ENCODE data around the gene CFL1.
A peak's percentile ranks its signal among the peaks of the same experiment; 100 is the strongest.

CFL1 gene

DNA sequence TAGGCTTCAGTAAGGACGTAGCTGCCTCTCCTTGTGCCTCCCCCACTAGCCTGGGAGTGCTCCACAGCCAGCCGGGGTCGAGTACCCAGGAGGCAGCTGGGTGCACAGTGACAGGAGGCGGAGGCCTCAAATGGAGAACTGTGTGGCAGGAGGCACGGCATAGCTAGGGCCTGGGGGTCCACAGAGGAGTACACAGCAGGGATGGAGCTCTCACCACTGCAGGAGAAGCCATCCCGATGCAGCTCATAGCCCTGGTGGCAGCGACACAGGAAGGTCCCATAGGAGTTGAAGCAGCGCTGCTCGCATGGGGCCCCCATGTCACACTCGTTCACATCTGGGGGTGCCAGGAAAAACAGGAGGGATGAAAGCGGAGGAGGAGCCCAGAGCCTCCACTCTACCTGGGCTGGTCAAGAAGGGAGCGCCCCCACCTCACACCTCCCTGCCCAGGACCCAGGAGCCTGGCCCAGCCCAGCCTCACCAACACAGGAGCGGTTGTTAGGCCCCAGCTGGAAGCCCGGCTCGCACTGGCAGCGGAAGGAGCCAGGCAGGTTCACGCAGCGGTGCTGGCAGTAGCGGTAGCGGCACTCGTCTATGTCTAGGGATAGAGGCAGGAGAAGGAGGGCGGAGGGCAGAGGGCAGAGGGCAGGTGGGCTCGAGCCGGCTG is 11.8 kb upstream of the CFL1 start:
- Histone ChIP-seq H3K9me3 (no peaks in the 10 kb centered on the region), H3K27me3 (ENCODE audit: low read depth) (no peaks in the 10 kb centered on the region), H3K4me1 (peaks cover 5% of the 10 kb centered on the region), H3K4me3 (no peak overlapping the region), H3K36me3 (replicated peaks) (peaks cover 24% of the 10 kb centered on the region)
- in situ Hi-C loops (cut with MboI; ENCODE audit: low sequenced_read_pairs) = no loop called here
- DNase-seq (ENCODE audit: low spot score in 2 of 2) = no peak

DNA sequence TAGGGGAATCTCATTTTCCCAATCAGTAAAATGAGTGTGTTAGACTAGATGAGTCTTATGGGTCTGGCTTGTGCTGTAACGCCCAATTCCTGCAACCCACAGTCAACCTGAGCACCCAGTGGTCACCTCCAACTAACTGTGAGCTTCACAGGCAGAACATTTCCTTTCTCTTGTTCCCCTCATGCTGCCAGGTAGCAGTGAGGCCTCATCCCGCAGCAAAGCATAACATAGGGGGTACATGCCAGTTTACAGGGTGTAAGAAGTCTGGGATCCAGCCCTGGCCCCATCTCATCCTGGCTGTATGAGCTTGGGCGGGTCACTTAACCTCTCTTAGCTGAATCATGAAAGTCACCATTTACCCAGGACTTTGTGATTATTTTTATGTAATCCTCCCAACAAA is 10.9 kb upstream of the CFL1 start:
- Histone ChIP-seq H3K27me3 (ENCODE audit: low read depth) (no peaks in the 10 kb centered on the region), H3K9me3 (no peaks in the 10 kb centered on the region), H3K4me3 (no peak overlapping the region), H3K4me1 (peaks cover 5% of the 10 kb centered on the region), H3K36me3 (replicated peaks) (peaks cover 33% of the 10 kb centered on the region)
- DNase-seq (ENCODE audit: low spot score in 2 of 2) = no peak
- in situ Hi-C loops (cut with MboI; ENCODE audit: low sequenced_read_pairs) = no loop called here

DNA sequence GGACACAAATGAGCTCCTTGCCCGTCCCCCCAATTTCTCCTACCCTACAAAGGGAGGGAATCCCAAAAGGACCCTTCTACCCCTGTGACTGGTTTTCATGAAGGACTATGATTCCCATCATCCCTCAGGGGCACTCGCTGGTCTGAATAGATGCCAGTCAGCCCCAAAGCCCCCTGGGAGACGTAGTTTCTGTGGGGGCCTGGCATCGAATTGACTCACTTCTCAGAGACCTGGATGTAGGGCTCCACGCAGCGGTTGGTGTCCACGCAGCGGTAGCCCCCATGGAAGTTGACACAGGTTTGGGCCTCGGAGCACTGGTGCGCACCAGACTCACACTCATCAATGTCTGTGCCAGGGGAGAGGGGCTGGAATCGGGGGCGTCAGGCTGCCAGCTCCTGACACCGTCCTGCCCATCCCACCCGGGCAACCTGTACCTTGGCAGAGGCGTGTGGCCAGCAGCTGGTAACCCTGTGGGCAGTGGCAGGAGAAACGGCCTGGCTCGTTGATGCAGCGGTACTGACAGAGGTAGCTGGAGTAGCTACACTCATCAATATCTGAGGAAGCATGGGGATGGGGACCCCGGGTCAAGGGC is 10.2 kb upstream of the CFL1 start:
- Histone ChIP-seq H3K27me3 (ENCODE audit: low read depth) (no peaks in the 10 kb centered on the region), H3K9me3 (no peaks in the 10 kb centered on the region), H3K4me1 (peaks cover 1% of the 10 kb centered on the region; the same call in 1 of the 2 replicates), H3K4me3 (no peak overlapping the region), H3K36me3 (replicated peaks) (peaks cover 39% of the 10 kb centered on the region)
- in situ Hi-C loops (cut with MboI; ENCODE audit: low sequenced_read_pairs) = no loop called here
- peak in 1 of 2 experiments; percentile 54 for DNase-seq (ENCODE audit: low spot score in 2 of 2)

DNA sequence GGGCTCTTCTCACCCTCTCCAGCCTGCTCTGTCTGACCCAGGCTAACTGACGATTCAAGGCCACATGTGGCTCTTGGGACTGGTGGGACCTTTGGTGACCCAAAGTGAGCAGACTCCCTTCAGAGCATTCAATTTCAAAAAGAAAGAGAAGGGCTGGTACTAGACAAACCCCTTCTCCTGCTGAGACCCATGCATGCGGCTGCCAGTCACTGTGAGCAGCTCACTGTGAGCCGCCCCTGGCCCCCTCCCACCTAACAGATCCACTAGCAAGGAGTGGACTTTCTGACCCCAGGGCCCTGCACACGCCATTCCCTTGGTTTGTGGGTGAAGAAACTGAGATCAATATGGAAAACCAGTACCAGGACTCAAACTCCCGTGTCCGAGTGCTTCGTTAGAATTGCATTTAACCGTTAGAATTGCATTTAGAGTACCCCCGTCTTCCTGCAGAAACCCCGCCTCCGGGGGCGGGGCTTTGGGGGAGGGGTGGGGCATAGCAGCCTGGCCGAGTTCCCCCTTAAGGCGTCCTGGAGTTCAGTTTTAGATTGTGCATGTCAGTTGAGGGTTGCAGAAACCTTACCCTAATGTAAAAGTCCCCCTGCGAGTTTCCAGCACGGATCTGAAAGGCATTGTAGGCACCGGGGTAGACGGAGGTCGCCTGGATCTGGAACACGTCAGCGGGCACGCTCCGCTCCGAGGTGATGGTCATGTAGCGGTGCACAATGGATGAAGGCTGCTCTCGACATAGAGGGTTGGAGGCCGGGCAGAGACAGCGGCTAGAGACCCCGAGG is 9.5 kb upstream of the CFL1 start:
- H3K27me3 ChIP-seq (ENCODE audit: low read depth) = no peaks in the 10 kb centered on the region
- H3K4me3 ChIP-seq = no peak overlapping the region
- no peaks in the 10 kb centered on the region for H3K4me1 ChIP-seq
- in situ Hi-C loops (cut with MboI; ENCODE audit: low sequenced_read_pairs) = no loop called here
- peak in 1 of 2 experiments; percentile 52 for DNase-seq (ENCODE audit: low spot score in 2 of 2)
- peaks cover 46% of the 10 kb centered on the region for H3K36me3 ChIP-seq (replicated peaks)
- H3K9me3 ChIP-seq = no peaks in the 10 kb centered on the region

DNA sequence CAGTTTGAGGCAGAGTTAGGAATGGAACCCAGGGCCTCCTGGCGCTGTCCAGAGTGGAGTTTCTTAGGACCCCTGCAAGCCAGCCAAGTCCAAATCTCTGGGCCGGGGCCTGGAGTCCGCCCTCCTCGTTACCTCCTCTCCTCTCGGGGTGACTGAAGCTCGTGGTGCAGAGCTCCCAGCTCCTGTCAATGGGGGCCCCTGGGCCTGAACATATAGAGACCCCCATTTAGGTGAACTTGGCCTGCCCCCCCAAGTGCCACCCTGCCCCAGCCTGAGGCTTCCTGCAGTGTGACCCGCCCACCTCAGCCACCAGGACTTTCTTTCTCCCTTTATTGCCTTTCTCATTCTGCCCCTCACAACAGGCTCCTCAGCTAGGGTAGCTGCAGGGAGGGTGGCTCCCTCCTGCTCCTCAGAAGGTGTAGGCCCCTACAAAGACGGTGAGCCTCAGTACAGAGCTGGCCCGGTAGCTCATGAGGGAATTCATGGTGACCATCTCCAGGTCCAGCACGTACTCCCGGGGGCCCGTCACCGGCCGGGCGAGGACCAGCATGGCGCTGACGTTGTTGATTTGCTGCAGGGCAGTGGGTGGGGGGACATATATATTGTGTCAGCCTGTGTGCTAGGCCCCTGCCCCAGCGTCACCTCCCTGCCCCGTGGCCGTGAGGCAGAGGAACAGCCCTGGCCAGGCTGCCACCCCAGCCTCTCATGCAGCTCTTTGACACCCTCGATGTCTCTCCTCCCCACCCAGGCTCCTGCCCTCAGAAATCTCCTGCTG is 8.7 kb upstream of the CFL1 start:
- H3K36me3 ChIP-seq (replicated peaks) = peaks cover 53% of the 10 kb centered on the region
- in situ Hi-C loops (cut with MboI; ENCODE audit: low sequenced_read_pairs) = no loop called here
- no peaks in the 10 kb centered on the region for H3K4me1 ChIP-seq
- no peak overlapping the region for H3K4me3 ChIP-seq
- no peak for DNase-seq (ENCODE audit: low spot score in 2 of 2)
- H3K9me3 ChIP-seq = no peaks in the 10 kb centered on the region
- no peaks in the 10 kb centered on the region for H3K27me3 ChIP-seq (ENCODE audit: low read depth)

DNA sequence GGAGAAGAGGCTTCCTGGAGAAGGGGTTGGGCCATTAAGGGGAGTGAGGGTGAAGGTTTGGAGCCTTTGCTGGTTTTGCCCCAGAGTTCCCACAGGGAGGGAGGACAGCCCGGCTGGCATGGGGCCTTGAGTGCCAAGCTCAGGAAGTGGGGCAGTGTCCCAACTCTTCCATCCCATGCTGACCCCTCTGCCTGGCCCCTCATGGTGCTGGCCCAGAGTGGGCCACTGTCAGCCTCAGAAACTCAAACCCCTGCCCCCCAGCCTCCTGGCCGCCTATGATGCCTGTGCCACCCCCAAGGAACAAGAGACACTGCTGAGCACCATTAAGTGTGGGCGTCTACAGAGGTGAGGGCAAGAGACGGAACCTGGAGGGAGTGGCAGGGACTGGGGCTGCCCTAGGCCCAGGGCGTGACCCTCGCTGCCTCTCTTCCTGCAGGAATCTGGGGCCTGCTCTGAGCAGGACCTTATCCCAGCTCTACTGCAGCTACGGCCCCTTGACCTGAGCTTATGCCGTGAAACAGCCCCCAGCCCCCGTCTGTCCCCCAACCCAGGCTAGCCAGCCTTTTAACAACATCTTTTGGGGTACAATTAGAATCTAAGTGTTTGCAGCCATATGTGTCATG is 7.7 kb upstream of the CFL1 start:
- Histone ChIP-seq H3K4me1 (no peaks in the 10 kb centered on the region), H3K36me3 (replicated peaks) (peaks cover 56% of the 10 kb centered on the region), H3K27me3 (ENCODE audit: low read depth) (no peaks in the 10 kb centered on the region), H3K4me3 (no peak overlapping the region), H3K9me3 (no peaks in the 10 kb centered on the region)
- DNase-seq (ENCODE audit: low spot score in 2 of 2) = no peak
- in situ Hi-C loops (cut with MboI; ENCODE audit: low sequenced_read_pairs) = no loop called here

DNA sequence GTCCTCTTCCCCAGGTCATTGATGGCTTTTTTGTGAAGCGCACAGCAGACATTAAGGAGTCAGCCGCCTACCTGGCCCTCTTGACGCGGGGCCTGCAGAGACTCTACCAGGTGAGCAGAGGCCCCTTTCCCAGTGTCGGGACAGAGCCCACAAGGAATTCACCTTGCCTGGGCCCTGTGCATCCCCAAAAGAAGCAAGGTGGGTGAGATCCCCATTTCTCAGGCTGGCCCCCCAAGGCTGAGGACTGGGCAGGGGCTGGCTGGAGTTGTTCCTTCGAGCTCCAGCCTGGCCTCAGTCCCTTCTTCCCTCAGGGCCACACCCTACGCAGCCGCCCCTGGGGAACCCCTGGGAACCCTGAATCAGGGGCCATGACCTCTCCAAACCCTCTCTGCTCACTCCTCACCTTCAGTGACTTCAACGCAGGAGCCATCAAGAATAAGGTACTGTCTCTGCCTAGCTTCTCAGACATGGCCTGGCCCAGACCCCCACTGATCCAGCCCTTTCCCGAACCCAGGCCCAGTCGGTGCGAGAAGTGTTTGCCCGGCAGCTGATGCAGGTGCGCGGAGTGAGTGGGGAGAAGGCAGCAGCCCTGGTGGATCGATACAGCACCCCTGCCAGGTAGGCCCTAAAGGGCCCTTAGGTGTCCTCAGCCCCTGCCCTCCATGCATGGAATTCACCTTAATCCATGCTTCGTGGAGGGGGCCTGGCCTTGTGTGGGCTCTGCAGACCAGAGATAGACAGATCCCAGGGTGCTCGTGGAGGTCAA is 6.9 kb upstream of the CFL1 start:
- H3K36me3 ChIP-seq (replicated peaks) = peaks cover 58% of the 10 kb centered on the region

DNA sequence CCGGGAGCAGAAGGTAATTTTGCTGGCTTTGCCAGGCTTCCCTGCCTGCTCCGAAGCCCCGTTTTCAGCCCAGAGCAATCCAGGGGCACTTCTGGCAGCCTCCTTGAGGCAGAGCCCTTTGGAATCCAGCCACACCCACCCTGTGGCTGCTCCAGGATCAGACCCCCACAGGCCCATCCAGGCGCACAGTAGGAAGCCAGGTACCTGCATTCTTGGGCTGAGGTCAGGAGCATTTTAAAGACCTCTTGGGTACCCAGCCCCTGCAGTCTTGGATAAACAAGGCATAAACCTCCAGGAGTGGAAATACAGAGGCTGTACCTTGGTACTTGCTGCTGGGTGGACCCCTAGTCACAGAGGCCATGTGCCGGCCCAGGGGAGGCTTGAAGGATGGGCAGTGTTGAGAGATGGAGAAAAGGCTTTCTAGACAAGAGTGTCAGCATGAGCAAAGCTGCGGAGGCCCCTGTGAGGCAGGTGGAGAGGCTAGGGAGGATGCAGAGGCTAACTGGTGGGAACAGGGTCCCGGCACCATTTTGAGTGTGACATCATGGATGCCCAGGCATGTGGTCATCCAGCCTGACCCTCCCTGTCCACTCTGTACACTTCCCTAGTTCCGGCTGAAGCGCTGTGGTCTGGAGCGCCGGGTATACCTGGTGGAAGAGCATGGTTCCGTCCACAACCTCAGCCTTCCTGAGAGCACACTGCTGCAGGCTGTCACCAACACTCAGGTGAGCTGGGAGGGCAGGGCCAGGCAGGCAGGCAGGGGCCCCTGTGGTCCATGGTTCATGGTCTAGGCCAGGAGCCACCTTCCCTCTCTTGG is 6.1 kb upstream of the CFL1 start:
- DNase-seq (ENCODE audit: low spot score in 2 of 2) = no peak
- H3K9me3 ChIP-seq = no peaks in the 10 kb centered on the region
- H3K4me1 ChIP-seq = peaks cover 5% of the 10 kb centered on the region; the same call in 1 of the 2 replicates
- no peaks in the 10 kb centered on the region for H3K27me3 ChIP-seq (ENCODE audit: low read depth)
- in situ Hi-C loops (cut with MboI; ENCODE audit: low sequenced_read_pairs) = no loop called here
- peaks cover 58% of the 10 kb centered on the region for H3K36me3 ChIP-seq (replicated peaks)
- no peak overlapping the region for H3K4me3 ChIP-seq

More for the DNA sequence above, 6.9 kb upstream of the CFL1 start:
- H3K9me3 ChIP-seq = no peaks in the 10 kb centered on the region
- H3K27me3 ChIP-seq (ENCODE audit: low read depth) = no peaks in the 10 kb centered on the region
- no peak for DNase-seq (ENCODE audit: low spot score in 2 of 2)
- H3K4me3 ChIP-seq = no peak overlapping the region
- H3K4me1 ChIP-seq = peaks cover 2% of the 10 kb centered on the region; the same call in 1 of the 2 replicates
- in situ Hi-C loops (cut with MboI; ENCODE audit: low sequenced_read_pairs) = no loop called here

DNA sequence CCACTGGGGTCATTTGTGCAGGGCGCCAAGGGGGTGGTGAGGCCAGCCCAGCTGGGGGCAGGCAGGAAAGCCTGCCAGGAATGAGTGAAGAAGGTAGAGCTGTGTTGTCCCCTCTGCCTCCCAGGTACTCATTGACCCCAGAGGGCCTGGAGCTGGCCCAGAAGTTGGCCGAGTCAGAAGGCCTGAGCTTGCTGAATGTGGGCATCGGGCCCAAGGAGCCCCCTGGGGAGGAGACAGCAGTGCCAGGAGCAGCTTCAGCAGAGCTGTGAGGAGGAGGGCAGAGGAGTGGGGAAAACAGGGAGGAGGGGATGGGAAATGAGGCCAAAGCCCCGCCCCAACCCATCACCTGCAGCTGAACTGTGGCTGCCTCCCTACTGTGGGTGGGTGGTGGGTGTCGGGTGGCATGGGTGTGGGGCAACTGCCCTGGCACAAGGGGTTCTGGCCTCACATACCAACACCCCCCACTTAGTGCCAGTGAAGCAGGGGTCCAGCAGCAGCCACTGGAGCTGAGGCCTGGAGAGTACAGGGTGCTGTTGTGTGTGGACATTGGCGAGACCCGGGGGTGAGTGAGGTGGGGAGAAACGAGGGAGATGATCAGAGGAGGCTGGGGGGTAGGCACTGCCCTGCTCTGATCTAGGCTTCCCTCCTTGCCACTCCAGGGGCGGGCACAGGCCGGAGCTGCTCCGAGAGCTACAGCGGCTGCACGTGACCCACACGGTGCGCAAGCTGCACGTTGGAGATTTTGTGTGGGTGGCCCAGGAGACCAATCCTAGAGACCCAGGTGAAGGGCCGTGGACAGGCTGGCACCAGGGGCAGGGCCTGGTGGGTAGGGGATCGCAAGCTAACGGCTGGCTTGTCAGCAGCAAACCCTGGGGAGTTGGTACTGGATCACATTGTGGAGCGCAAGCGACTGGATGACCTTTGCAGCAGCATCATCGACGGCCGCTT is 5.2 kb upstream of the CFL1 start:
- Histone ChIP-seq H3K4me3 (no peak overlapping the region), H3K4me1 (peaks cover 5% of the 10 kb centered on the region; the same call in 1 of the 2 replicates), H3K9me3 (no peaks in the 10 kb centered on the region), H3K27me3 (ENCODE audit: low read depth) (no peaks in the 10 kb centered on the region), H3K36me3 (replicated peaks) (peaks cover 57% of the 10 kb centered on the region)
- in situ Hi-C loops (cut with MboI; ENCODE audit: low sequenced_read_pairs) = no loop called here
- peak in 1 of 2 experiments; percentile 4 for DNase-seq (ENCODE audit: low spot score in 2 of 2)

DNA sequence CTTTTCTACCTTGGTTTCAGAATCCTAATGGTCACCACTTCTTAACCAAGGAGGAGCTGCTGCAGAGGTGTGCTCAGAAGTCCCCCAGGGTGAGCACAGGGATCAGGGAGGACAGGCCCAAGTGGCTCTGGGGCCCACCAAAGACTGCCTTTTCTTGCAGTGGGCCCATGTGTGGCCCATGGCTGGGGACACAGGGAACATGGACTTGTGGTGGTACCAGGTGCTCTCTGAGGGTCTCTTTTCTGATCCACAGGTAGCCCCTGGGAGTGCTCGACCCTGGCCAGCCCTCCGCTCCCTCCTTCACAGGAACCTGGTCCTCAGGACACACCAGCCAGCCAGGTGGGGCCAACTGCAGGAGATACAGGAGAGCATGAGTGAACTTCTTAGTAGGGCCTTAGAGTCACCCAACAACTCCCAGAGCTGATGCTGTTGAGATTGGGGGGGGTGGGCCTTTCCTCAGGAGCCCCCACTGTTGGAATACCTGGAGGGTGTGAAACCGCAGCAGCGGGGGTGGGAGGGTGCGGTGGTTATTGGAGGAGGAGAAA is 4.3 kb upstream of the CFL1 start:
- Histone ChIP-seq H3K27me3 (ENCODE audit: low read depth) (no peaks in the 10 kb centered on the region), H3K4me3 (no peak overlapping the region), H3K9me3 (no peaks in the 10 kb centered on the region), H3K36me3 (replicated peaks) (peaks cover 56% of the 10 kb centered on the region), H3K4me1 (peaks cover 5% of the 10 kb centered on the region; the same call in 1 of the 2 replicates)
- in situ Hi-C loops (cut with MboI; ENCODE audit: low sequenced_read_pairs) = no loop called here
- DNase-seq (ENCODE audit: low spot score in 2 of 2) = peak in 1 of 2 experiments; percentile 9

DNA sequence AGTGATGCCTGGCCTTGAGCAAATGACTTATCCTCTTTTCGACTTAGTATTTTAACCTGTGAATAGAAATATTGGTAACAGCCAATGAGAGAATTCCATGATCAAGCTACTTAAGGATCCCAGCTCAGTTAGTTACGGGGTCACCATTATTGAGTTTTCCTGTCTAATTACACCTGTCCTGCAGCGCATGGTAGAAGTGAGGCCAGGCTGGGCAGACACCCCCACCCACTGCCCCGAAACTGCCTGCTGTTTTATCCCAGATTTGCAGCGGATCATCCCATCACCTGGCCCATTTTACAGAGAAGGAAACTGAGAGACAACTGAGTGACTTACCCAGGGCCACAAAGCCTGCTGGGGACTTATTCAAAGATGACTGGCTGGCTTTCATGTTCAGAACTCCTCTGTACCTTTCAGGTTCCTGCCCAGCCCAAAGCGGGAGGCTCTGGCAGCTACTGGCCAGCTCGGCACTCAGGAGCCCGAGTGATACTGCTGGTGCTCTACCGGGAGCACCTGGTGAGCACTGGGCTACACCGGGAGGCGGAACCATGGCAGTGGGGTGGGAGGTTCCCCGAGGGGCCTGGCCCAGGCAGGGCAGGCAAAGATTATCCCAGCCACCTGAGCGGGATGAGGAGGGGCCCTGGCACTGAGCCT is 3.7 kb upstream of the CFL1 start:
- Histone ChIP-seq H3K4me3 (peak overlapping the region; percentile 96), H3K9me3 (no peaks in the 10 kb centered on the region), H3K27me3 (ENCODE audit: low read depth) (no peaks in the 10 kb centered on the region), H3K4me1 (peaks cover 5% of the 10 kb centered on the region; the same call in 1 of the 2 replicates), H3K36me3 (replicated peaks) (peaks cover 62% of the 10 kb centered on the region)
- in situ Hi-C loops (cut with MboI; ENCODE audit: low sequenced_read_pairs) = no loop called here
- DNase-seq (ENCODE audit: low spot score in 2 of 2) = peak in 1 of 2 experiments; percentile 5

All from HAP-1 (cell line).